Measurements from ENCODE around the gene ADAMTS2. TPM values are rescaled to one million over a fixed set of nuclear protein-coding genes. Genes with fewer than 3 reads are reported as not detected.

The ADAMTS2 gene
- total RNA-seq, 1 experiment from 2014 or later: 3.9 TPM

DNA sequence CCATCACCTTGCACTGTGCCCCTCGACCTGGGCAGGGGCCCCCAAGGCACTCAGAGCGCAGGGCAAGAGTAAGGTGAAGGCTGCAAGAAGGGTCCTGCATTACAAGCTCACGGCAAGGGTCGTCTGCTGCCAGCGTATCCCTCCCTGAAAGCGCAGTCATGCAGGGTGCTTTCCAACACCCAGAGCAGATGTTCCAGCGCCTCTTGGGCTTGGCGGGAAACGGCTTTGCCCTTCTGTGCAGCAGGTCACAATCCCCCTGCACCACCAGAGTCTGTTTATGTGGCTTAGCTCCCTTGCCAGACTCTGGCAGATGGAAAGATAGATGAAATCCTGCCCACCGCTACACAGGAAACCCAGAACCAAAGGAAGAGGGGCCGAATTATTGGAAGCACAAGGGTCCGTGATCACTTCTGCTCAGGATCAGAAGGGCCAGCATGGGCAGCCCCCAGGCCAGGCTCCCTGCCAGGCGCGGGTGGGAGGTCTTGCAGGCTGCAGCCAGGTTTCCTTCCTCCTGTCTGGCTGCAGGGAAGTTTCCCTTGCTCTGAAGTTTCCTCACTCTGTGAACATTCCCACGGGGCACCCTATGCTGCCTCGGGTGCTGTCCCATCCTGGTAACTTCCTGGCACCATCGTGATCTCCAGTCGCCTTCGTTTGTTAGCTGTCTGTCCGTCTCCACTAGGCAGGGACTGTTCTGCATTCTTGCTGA, 152.9 kb downstream of the ADAMTS2 start:
- no peaks in the 10 kb centered on the region for H3K9me2 ChIP-seq (ENCODE audit: insufficient read depth)
- CTCF ChIA-PET: no interaction called here
- no peak overlapping the region for H3K9ac ChIP-seq (ENCODE audit: low read length)
- POLR2A ChIA-PET: no interaction called here
- no peak overlapping the region for H3K4me2 ChIP-seq (ENCODE audit: low read length)
- no peaks in the 10 kb centered on the region for H3K9me3 ChIP-seq (ENCODE audit: control insufficient read depth in 1 of 2, insufficient read depth in 1 of 2, low read depth in 1 of 2, low read length in 2 of 2)
- ATAC-seq: no peak
- no peak for TF ChIP-seq POLR2A (IDR thresholded peaks at IDR 0.05; ENCODE audit: borderline replicate concordance, extremely low read depth, insufficient read depth, insufficient read length)
- no peak for TF ChIP-seq FOSL1 (IDR thresholded peaks at IDR 0.05; ENCODE audit: low read depth)
- no peak for TF ChIP-seq ZFX (IDR thresholded peaks at IDR 0.05)
- TF ChIP-seq, protein P1, sequence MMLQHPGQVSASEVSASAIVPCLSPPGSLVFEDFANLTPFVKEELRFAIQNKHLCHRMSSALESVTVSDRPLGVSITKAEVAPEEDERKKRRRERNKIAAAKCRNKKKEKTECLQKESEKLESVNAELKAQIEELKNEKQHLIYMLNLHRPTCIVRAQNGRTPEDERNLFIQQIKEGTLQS (IDR thresholded peaks at IDR 0.05): no peak
- TF ChIP-seq, protein P2, sequence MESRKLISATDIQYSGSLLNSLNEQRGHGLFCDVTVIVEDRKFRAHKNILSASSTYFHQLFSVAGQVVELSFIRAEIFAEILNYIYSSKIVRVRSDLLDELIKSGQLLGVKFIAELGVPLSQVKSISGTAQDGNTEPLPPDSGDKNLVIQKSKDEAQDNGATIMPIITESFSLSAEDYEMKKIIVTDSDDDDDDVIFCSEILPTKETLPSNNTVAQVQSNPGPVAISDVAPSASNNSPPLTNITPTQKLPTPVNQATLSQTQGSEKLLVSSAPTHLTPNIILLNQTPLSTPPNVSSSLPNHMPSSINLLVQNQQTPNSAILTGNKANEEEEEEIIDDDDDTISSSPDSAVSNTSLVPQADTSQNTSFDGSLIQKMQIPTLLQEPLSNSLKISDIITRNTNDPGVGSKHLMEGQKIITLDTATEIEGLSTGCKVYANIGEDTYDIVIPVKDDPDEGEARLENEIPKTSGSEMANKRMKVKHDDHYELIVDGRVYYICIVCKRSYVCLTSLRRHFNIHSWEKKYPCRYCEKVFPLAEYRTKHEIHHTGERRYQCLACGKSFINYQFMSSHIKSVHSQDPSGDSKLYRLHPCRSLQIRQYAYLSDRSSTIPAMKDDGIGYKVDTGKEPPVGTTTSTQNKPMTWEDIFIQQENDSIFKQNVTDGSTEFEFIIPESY (IDR thresholded peaks at IDR 0.05; ENCODE audit: extremely low read depth, insufficient replicate concordance, low read length): no peak
- no peak for TF ChIP-seq EZH2 (IDR thresholded peaks at IDR 0.05)
- TF ChIP-seq SIN3A (IDR thresholded peaks at IDR 0.05; ENCODE audit: low read depth): no peak
- TF ChIP-seq CBX3 (IDR thresholded peaks at IDR 0.05; ENCODE audit: low read depth): no peak
- TF ChIP-seq JUND (IDR thresholded peaks at IDR 0.05): no peak
- TF ChIP-seq, protein P3, sequence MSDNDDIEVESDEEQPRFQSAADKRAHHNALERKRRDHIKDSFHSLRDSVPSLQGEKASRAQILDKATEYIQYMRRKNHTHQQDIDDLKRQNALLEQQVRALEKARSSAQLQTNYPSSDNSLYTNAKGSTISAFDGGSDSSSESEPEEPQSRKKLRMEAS (IDR thresholded peaks at IDR 0.05): no peak
- TF ChIP-seq TCF7L2 (IDR thresholded peaks at IDR 0.05; ENCODE audit: borderline replicate concordance, extremely low read depth, insufficient read depth, insufficient read length): no peak
- TF ChIP-seq ELF1 (IDR thresholded peaks at IDR 0.05; ENCODE audit: borderline replicate concordance, low read depth): no peak
- no peak for TF ChIP-seq RAD21 (IDR thresholded peaks at IDR 0.05; ENCODE audit: low read depth)
- H3K79me2 ChIP-seq (ENCODE audit: insufficient read depth, low read length): no peaks in the 10 kb centered on the region
- H2AFZ ChIP-seq (ENCODE audit: low read depth, low read length, poor library complexity, severe bottlenecking): no peak overlapping the region
- no peak overlapping the region for H3K27ac ChIP-seq (ENCODE audit: low read depth, low read length)
- no peaks in the 10 kb centered on the region for H3K36me3 ChIP-seq (ENCODE audit: control insufficient read depth in 1 of 2, insufficient read depth in 2 of 2, low read length in 2 of 2)
- no TSS peak for BruUV-seq (replicated peaks)
- intact Hi-C loops (cut with micrococcal nuclease): no loop called here
- no peak for DNase-seq (ENCODE audit: low read depth, low spot score)
- RAD21 ChIA-PET (ENCODE audit: low non-redundant PET in 1 of 2, low total read pairs in 2 of 2, uncharacterized antibody in 2 of 2, unreplicated experiment in 2 of 2): no interaction called here
- H3K27me3 ChIP-seq (ENCODE audit: insufficient read depth, low read length): no peaks in the 10 kb centered on the region
- H3K4me1 ChIP-seq (ENCODE audit: control insufficient read depth in 1 of 2, insufficient read depth in 2 of 2, low read length in 2 of 2): no peaks in the 10 kb centered on the region
- H4K20me1 ChIP-seq (ENCODE audit: insufficient read depth): no peaks in the 10 kb centered on the region
- no peak overlapping the region for H3K4me3 ChIP-seq (replicated peaks in 1 of 2; ENCODE audit: low read depth in 1 of 2, low read length in 2 of 2)

All from HCT116 (cell line).